ENCODE data around the gene KLHL34.

The KLHL34 gene

DNA sequence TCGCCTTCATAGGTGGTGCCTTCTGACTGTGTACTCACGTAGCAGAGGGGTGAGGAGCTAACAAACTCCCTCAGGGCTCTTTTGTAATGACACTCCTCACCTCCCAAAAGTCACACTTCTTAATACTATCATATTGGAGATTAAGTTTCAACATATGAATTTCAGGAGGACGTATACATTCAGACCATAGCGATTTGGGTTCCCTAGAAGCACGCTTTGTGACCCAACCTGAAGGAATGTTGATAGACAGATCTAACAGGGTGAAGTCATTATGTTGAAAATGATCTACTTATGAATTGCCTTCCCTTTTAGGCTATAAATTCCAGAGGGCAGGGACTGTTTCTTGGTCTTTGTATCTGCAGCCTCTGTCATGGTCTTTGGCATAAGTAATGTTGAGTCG is 3.2 kb upstream of the KLHL34 start:
- no peak overlapping the region for H3K4me3 Mint-ChIP-seq
- H3K9me3 Mint-ChIP-seq: no peaks in the 10 kb centered on the region
- H3K4me1 Mint-ChIP-seq (ENCODE audit: low read depth): peaks cover 4% of the 10 kb centered on the region
- H3K27me3 Mint-ChIP-seq: peaks cover 4% of the 10 kb centered on the region
- no peaks in the 10 kb centered on the region for H3K36me3 Mint-ChIP-seq (ENCODE audit: low read depth)
- no peak overlapping the region for H3K27ac Mint-ChIP-seq

DNA sequence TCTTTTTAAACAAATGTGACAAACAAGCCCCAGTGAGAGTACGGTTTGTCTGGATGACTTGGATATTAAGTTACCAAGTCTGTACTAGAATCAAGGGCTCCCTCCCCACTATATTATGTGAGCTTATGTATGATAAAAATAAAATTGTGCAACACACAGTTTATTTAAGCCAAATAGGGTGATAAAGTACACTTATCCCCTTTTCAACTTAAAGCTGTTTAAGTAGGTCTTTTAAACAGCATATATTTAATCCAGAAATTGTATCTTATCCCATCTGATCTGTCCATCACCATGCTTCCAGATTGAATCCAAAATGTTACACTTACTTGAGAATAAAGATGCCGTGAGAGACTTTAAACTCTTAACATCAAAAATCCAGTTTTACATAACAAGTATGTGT is 2.0 kb upstream of the KLHL34 start:
- Mint-ChIP-seq H3K36me3 (ENCODE audit: low read depth) (no peaks in the 10 kb centered on the region), H3K27me3 (peaks cover 4% of the 10 kb centered on the region), H3K9me3 (no peaks in the 10 kb centered on the region), H3K4me1 (ENCODE audit: low read depth) (peaks cover 4% of the 10 kb centered on the region), H3K27ac (no peak overlapping the region), H3K4me3 (no peak overlapping the region)

GRCh38 chrX:21659320-21659719 is 1.2 kb upstream of the KLHL34 start:
- Mint-ChIP-seq H3K9me3 (no peaks in the 10 kb centered on the region), H3K27me3 (peaks cover 4% of the 10 kb centered on the region), H3K4me1 (ENCODE audit: low read depth) (peaks cover 4% of the 10 kb centered on the region), H3K27ac (no peak overlapping the region), H3K4me3 (peak overlapping the region; percentile 45), H3K36me3 (ENCODE audit: low read depth) (no peaks in the 10 kb centered on the region)

- Mint-ChIP-seq H3K27ac (no peak overlapping the region), H3K9me3 (no peaks in the 10 kb centered on the region), H3K4me1 (ENCODE audit: low read depth) (peaks cover 4% of the 10 kb centered on the region), H3K27me3 (peaks cover 4% of the 10 kb centered on the region), H3K36me3 (ENCODE audit: low read depth) (no peaks in the 10 kb centered on the region), H3K4me3 (peak overlapping the region; percentile 45)
These were observed 616 bp upstream of the KLHL34 start for GRCh38 chrX:21658746-21659145.

DNA sequence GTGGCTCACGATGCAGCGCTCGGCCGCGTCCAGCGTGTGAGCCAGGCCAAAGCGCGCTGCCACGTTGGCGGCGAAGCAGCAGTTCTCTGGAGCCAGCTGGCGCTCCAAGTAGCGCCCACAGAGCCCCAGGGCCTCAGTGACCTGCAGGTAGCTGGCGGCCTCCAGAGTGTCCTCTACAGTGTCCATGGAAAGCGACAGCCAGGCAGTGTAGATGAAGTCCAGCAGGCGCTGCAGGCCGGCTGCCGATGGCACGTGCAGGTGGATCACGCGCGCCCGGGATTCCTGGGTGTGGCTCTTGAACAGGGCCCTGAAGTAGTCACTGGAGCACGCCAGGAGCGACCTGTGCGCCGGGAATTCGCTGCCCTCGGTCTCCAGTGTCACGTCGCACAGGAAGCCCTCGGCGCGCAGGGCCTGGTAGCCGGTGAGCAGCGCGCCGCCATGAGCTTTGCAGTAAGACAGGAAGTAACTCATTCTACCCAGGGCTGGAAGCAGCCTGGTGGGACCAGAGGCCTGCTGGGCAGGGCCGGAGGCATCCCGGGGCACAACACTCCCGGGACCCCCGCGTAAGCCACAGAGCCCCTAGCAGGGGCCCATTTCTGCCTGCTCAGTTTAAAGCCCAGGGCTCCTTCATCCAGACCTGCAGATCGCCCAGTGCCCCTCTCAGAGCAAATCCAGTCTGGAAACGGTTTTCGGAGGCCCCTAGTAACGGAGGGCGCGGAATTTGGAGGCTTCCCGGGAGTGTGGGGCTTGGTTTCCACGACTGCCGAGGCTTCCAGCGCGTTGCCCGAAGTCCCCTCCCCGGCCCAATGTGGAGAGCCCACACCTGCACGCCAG is 595 bp downstream of the KLHL34 start:
- Mint-ChIP-seq H3K27ac (no peak overlapping the region), H3K4me1 (ENCODE audit: low read depth) (peaks cover 4% of the 10 kb centered on the region), H3K4me3 (peak overlapping the region; percentile 23), H3K27me3 (peaks cover 4% of the 10 kb centered on the region), H3K9me3 (no peaks in the 10 kb centered on the region), H3K36me3 (ENCODE audit: low read depth) (no peaks in the 10 kb centered on the region)

DNA sequence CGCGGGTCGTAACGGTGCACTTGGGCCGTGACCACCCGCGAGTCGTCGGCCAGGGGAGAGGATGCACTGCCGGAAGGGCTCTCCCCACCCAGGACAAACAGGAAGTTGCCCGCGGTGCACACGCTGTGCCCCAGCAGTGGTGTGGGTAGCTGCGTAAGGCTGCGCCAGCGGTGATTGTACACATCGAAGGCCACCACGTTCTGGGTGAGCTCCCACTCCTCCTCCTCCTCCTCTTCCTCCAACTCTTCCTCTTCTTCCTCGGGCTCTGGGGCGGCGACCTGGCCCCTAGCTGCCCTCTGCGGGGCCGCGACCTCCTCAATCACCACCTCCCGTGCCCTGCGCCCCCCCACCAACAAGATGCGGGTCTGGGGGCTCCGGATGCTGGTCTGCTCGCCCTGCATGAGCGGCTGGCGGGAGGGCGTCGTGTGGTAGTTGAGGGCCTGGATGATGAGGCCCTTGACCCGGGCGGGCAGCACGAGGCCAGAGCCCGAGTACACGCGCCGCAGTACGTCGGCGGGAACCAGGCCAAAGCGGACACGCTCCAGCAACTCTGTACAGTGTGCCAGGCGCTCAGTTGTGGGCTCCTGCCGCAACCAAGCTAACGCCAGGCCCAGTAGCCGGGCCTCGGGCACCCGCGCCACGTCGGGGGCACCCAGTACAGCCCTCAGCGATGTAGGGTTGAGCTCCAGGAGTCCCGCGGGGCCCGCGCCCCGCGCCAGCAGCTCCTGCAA is 1.4 kb downstream of the KLHL34 start:
- Mint-ChIP-seq H3K4me3 (no peak overlapping the region), H3K36me3 (ENCODE audit: low read depth) (no peaks in the 10 kb centered on the region), H3K9me3 (no peaks in the 10 kb centered on the region), H3K27ac (no peak overlapping the region), H3K27me3 (no peaks in the 10 kb centered on the region), H3K4me1 (ENCODE audit: low read depth) (peaks cover 4% of the 10 kb centered on the region)

DNA sequence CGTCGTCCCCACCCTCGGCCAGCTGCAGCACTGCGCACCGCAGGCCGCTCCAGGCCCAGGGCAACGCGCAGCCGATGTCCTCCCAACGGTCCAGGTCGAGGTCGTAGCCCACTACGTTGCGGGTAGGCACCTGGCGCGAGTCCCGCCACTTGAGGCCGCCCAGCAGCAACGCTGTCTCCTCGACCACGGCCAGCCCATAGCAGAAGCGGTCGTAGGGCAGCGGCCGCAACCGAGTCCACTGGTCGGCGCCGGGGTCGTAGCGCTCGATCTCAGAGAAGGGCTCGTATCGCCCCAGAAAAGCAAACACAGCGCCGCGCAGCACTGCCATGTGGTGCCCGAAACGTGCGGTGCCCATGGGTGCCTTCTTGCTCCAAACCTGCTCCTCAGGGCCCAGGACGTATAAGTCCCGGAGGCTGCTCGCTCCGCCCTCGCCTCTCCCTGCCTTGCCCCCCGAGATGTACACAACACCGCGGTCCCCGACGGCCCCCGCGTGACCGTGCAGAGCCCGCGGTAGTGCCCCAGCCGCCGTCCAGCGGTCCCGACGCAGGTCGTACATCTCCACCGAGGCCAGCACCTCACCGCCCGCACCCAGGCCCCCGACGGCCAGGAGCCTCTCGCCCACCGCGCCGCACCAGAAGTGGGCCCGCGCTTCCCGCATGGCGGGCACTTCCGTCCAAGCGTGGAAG is 2.1 kb downstream of the KLHL34 start:
- no peak overlapping the region for H3K27ac Mint-ChIP-seq
- H3K4me3 Mint-ChIP-seq: no peak overlapping the region
- H3K36me3 Mint-ChIP-seq (ENCODE audit: low read depth): no peaks in the 10 kb centered on the region
- H3K9me3 Mint-ChIP-seq: no peaks in the 10 kb centered on the region
- peaks cover 4% of the 10 kb centered on the region for H3K4me1 Mint-ChIP-seq (ENCODE audit: low read depth)
- no peaks in the 10 kb centered on the region for H3K27me3 Mint-ChIP-seq

- Mint-ChIP-seq H3K4me1 (ENCODE audit: low read depth) (no peaks in the 10 kb centered on the region), H3K36me3 (ENCODE audit: low read depth) (peaks cover 11% of the 10 kb centered on the region), H3K27ac (no peak overlapping the region), H3K9me3 (no peaks in the 10 kb centered on the region), H3K27me3 (no peaks in the 10 kb centered on the region), H3K4me3 (no peak overlapping the region)
These were observed 12.2 kb downstream of the KLHL34 start for GRCh38 chrX:21645886-21646285.

GRCh38 chrX:21645431-21645830 is 12.7 kb downstream of the KLHL34 start:
- no peaks in the 10 kb centered on the region for H3K4me1 Mint-ChIP-seq (ENCODE audit: low read depth)
- H3K27me3 Mint-ChIP-seq: no peaks in the 10 kb centered on the region
- no peak overlapping the region for H3K4me3 Mint-ChIP-seq
- no peaks in the 10 kb centered on the region for H3K9me3 Mint-ChIP-seq
- H3K27ac Mint-ChIP-seq: no peak overlapping the region
- H3K36me3 Mint-ChIP-seq (ENCODE audit: low read depth): peaks cover 11% of the 10 kb centered on the region

DNA sequence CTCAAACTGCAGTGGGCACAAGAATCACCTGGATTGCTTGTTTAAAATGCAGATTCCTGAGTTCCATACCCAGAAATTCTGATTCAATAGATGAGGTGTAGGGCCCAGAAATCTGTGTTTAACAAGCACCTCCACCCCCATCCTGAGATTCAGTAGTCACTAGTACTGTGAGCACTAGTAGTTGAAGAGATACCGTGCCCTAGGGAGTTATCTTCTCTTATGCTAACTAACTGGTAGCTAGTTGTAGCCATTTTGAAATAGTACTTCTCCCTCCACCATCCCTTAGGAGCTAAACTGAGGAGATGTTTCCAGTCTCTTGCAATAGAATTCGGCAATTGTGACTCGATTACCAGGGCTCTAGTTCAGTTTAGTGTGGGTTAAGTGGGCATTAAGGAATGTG is 18.4 kb downstream of the KLHL34 start:
- H3K27ac Mint-ChIP-seq: no peak overlapping the region
- no peaks in the 10 kb centered on the region for H3K4me1 Mint-ChIP-seq (ENCODE audit: low read depth)
- H3K4me3 Mint-ChIP-seq: no peak overlapping the region
- no peaks in the 10 kb centered on the region for H3K27me3 Mint-ChIP-seq
- no peaks in the 10 kb centered on the region for H3K36me3 Mint-ChIP-seq (ENCODE audit: low read depth)
- H3K9me3 Mint-ChIP-seq: no peaks in the 10 kb centered on the region

DNA sequence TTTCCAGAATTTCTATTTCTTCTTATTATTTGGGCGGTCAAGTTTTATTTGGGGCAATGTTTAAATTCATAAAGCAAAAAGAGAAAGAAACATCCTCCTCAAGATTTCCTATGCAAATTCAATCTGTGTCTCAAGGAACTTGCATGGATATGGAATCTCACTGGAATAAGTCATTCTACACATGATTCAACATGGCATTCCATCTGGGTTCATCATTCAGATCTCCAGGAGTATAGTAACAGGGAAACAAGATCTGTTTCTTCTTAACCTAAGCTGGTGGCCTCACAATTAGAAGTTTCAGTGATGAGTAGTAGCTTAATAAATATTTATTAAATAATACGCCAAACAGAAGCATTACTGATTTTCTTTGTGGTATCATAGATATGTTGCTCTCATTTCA is 19.8 kb downstream of the KLHL34 start:
- no peak overlapping the region for H3K27ac Mint-ChIP-seq
- no peaks in the 10 kb centered on the region for H3K36me3 Mint-ChIP-seq (ENCODE audit: low read depth)
- H3K4me3 Mint-ChIP-seq: no peak overlapping the region
- no peaks in the 10 kb centered on the region for H3K9me3 Mint-ChIP-seq
- H3K4me1 Mint-ChIP-seq (ENCODE audit: low read depth): no peaks in the 10 kb centered on the region
- H3K27me3 Mint-ChIP-seq: no peaks in the 10 kb centered on the region

DNA sequence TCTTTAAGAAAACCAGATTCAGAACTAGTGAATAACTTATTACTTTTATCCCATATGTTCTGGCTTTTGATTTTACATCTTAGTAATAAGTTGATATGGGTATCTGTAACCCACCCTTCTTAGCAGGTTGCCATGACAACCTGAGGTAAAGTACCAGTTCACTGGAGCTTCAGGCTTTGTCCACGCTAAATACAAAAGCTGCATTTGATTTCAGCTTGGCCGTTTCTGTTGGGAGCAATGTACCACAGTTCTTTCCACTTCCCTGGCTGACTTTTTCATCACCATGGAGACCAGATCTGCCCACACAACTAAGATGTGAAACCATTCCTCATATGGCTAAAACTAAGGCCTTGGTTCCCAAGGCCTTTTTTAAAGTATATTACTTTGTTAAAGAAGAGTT is 26.1 kb downstream of the KLHL34 start:
- H3K4me1 Mint-ChIP-seq (ENCODE audit: low read depth): no peaks in the 10 kb centered on the region
- peaks cover 12% of the 10 kb centered on the region for H3K36me3 Mint-ChIP-seq (ENCODE audit: low read depth)
- H3K27ac Mint-ChIP-seq: no peak overlapping the region
- no peaks in the 10 kb centered on the region for H3K27me3 Mint-ChIP-seq
- H3K4me3 Mint-ChIP-seq: no peak overlapping the region
- H3K9me3 Mint-ChIP-seq: no peaks in the 10 kb centered on the region

DNA sequence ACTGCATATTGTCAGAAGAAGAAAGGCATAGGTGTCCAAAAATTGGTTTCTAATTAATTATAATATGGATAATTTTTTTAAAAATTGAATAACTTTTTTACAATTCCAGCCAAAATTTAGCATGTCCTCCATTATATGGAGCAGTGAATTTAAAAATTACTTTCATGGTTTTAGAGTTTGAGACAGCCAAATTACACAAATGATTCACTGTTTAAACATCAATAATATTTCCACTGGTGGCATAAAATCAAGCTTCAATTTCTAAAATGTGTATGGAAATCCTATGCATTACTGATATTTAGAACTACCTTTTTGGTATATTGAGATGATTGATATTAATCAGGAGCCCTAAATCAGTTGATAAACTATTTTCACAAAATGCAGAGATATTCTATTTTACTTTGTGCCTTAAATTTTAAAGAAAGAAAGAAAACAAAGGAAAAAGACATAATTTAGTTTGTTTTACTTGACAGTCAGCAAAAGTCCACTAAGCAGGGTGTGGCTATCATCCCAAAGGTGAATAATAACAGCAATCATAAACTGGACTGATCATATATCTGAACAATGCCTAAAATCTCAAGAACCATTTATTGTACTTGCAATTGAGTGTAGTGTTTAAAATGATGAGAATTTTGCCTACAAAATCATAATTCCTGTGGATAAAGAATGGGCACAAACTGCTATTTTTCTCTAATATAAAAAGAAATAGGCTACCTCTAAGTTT is 34.2 kb downstream of the KLHL34 start:
- Mint-ChIP-seq H3K36me3 (ENCODE audit: low read depth) (peaks cover 18% of the 10 kb centered on the region), H3K4me3 (no peak overlapping the region), H3K27ac (no peak overlapping the region), H3K9me3 (peaks cover 7% of the 10 kb centered on the region), H3K27me3 (no peaks in the 10 kb centered on the region), H3K4me1 (ENCODE audit: low read depth) (no peaks in the 10 kb centered on the region)

- Mint-ChIP-seq H3K4me1 (ENCODE audit: low read depth) (no peaks in the 10 kb centered on the region), H3K36me3 (ENCODE audit: low read depth) (no peaks in the 10 kb centered on the region), H3K27me3 (no peaks in the 10 kb centered on the region), H3K27ac (no peak overlapping the region), H3K9me3 (no peaks in the 10 kb centered on the region), H3K4me3 (no peak overlapping the region)
These were observed 37.9 kb downstream of the KLHL34 start for GRCh38 chrX:21620234-21620633.

DNA sequence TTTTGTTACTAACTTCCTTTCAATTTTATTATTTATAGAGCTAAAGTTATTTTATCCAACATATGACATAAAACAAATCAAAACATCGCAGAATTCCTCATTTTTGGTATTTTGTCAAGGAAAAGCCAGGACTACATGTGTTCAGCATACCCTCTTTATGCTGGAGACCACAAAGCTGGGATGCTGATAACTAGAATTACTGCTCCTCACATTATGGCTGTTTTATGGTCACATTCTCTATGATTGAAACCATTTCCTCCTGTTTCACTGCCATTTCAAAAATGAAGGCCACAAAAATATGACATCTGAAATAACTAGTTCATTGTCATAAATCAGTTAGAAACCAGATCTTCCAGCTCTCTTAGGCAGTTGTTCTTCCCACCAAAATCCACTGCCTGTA is 41.7 kb downstream of the KLHL34 start:
- Mint-ChIP-seq H3K9me3 (no peaks in the 10 kb centered on the region), H3K4me1 (ENCODE audit: low read depth) (no peaks in the 10 kb centered on the region), H3K36me3 (ENCODE audit: low read depth) (peaks cover 2% of the 10 kb centered on the region), H3K4me3 (no peak overlapping the region), H3K27ac (no peak overlapping the region), H3K27me3 (no peaks in the 10 kb centered on the region)
